OCI-LY3 (cell line): ENCODE results near the gene KRTAP5-3.

Experiments
- H2AFZ ChIP-seq: fragments of 200-600, 300-600 bp; shearing (Covaris generic); 2 replicates; pipeline ENCODE4 v1.6.0; 2014; ENCODE audit warnings: antibody characterized with exemption, low read depth, low read length
- H3K27ac ChIP-seq: fragments of 200-600, 300-600 bp; sonication (generic); 2 replicates; pipeline ENCODE4 v1.5.1; 2014; ENCODE audit warnings: mild to moderate bottlenecking, low read length, moderate library complexity, mixed read lengths
- H3K27me3 ChIP-seq: fragments of 200-600, 300-600 bp; sonication (generic); 2 replicates; pipeline ENCODE4 v1.6.1; 2014; ENCODE audit warnings: low read depth, low read length, mixed read lengths
- H3K36me3 ChIP-seq: fragments of 200-600, 300-600 bp; sonication (generic); replicated peaks from 2 replicates; pipeline ENCODE3; 2014; ENCODE audit warnings: low read depth, low read length, mixed read lengths
- H3K4me1 ChIP-seq: fragments of 300-600, 200-600 bp; sonication (generic); 2 replicates; pipeline ENCODE4 v1.6.1; 2014; ENCODE audit warnings: low read length, mixed read lengths
- H3K4me2 ChIP-seq: fragments of 200-600, 300-600 bp; sonication (generic); 2 replicates; pipeline ENCODE4 v1.6.1; 2014; ENCODE audit warnings: low read length, mixed read lengths
- H3K4me3 ChIP-seq: fragments of 300-600, 200-600 bp; sonication (generic); 2 replicates; pipeline ENCODE4 v1.5.1; 2014; ENCODE audit warnings: antibody characterized with exemption, mild to moderate bottlenecking, low read length, moderate library complexity
- H3K79me2 ChIP-seq: fragments of 300-600, 200-600 bp; shearing (Covaris generic); 2 replicates; pipeline ENCODE4 v1.6.1; 2014; ENCODE audit warnings: mild to moderate bottlenecking, low read length, mixed read lengths
- H3K9ac ChIP-seq: fragments of 300-600, 200-600 bp; shearing (Covaris generic); 2 replicates; pipeline ENCODE4 v1.6.0; 2014; ENCODE audit warnings: mild to moderate bottlenecking, low read length, moderate library complexity
- H3K9me3 ChIP-seq: fragments of 200-600, 300-600 bp; shearing (Covaris generic); 2 replicates; pipeline ENCODE4 v1.6.1; 2014; ENCODE audit warnings: low read length, mixed read lengths; ENCODE audit not compliant: insufficient read depth
- H4K20me1 ChIP-seq: fragments of 200-600, 300-600 bp; sonication (generic); 2 replicates; pipeline ENCODE4 v1.6.1; 2016; ENCODE audit warnings: low read length, mixed read lengths; ENCODE audit not compliant: insufficient read depth
- CTCF ChIP-seq: fragments of 200-600, 300-600 bp; sonication (generic); IDR thresholded peaks from 2 replicates; pipeline ENCODE4 v1.5.1; 2014; ENCODE audit warnings: antibody characterized with exemption, low read length, low read depth
- EZH2phosphoT487 ChIP-seq: fragments of 200-600 bp; shearing (Covaris generic); IDR thresholded peaks from 2 replicates; pipeline ENCODE4 v1.6.1; 2018; ENCODE audit warnings: antibody characterized with exemption, mixed run types, low read depth

Gene KRTAP5-3

DNA sequence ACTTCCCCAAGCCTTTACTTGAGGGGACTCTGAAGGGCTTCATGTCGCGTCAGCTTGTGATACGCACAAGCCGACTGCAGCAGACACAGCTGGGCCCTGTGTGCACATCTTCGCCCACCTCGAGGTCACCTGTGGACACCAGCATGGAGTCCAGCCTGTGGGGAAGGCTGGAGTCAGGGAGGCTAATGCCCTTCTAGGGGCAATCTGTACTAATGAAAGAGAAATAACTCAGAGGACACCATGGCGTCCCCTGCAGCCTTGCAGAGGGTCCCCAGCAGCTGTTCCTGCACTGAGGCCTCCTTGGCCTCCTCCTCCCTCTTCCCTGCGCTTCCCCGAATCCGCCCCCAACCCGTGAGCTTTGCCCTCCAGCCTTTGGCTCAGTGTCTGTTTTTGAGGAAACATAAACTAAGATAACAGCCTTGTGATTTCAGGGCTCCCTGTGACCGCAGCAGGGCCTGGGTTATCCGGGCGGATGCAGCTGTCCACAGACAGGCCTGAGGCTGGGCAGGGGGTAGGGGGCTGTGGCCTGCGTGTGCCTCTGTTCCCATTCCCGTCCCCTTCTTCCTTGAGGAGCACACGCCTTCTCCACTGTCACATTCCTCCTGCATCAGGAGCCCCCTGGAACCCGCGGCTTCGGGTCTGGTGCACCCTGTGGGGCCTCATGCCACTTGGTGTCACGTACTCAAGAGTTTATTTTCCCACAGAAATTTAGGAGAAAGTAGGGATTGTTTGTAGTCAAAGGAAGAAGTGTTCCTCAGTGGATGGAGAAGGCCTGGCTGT, 46.3 kb upstream of the KRTAP5-3 start:
- no peaks in the 10 kb centered on the region for H3K79me2 ChIP-seq
- H3K36me3 ChIP-seq, result no peaks in the 10 kb centered on the region
- peaks cover 43% of the 10 kb centered on the region for H3K27me3 ChIP-seq
- H3K9me3 ChIP-seq, result no peaks in the 10 kb centered on the region
- no peak overlapping the region for H3K27ac ChIP-seq
- TF ChIP-seq EZH2phosphoT487 (no peak), CTCF (no peak)
- H3K4me1 ChIP-seq, result no peaks in the 10 kb centered on the region
- no peaks in the 10 kb centered on the region for H4K20me1 ChIP-seq
- no peak overlapping the region for H3K4me3 ChIP-seq
- no peak overlapping the region for H3K4me2 ChIP-seq
- H3K9ac ChIP-seq, result no peak overlapping the region
- no peak overlapping the region for H2AFZ ChIP-seq

DNA sequence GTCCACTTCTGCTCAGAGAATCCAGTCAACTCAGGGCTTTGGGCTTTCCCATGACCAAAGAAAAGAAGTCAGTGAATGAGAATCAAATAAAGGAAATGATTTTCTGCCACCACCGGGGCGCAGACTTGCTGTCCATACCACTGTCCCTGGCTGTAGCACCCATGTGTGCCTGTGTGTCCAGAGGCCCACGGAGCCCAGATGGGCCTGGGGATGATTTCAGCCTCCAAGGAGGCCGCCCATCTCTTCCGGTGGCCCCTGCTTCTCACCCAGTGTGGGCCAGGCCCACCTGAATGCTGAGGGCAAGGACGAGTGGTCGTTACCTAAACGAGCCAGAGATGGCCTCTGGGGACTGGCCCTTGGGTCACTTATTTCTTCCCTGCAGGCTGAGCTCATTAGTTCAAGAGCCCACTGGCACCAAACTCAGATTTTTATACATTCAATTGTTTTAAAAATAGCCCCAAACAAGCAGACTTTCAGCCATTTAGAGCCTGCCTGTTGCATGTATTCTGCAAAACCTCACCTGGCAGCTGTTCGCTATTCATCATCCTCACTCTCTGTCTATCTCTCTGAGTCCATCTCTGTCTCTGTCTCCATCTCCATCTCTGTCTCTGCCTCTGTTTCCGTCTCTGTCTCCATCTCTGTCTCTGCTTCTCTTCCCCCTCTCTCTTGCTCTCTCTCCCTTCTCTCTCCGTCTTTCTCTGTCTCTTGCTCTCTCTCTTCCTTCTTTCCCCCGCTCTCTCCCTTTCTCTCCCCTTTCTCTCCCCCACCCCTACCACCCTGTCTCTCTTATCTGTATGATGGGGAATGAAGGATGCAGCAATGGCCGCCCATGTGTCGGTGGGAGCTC, 45.5 kb upstream of the KRTAP5-3 start:
- Histone ChIP-seq H3K9ac (no peak overlapping the region), H3K27ac (no peak overlapping the region), H3K4me1 (no peaks in the 10 kb centered on the region), H3K27me3 (peaks cover 41% of the 10 kb centered on the region), H3K9me3 (no peaks in the 10 kb centered on the region), H3K79me2 (no peaks in the 10 kb centered on the region), H2AFZ (no peak overlapping the region), H3K4me3 (no peak overlapping the region), H3K4me2 (no peak overlapping the region), H4K20me1 (no peaks in the 10 kb centered on the region), H3K36me3 (no peaks in the 10 kb centered on the region)
- TF ChIP-seq CTCF, result no peak
- no peak for TF ChIP-seq EZH2phosphoT487

DNA sequence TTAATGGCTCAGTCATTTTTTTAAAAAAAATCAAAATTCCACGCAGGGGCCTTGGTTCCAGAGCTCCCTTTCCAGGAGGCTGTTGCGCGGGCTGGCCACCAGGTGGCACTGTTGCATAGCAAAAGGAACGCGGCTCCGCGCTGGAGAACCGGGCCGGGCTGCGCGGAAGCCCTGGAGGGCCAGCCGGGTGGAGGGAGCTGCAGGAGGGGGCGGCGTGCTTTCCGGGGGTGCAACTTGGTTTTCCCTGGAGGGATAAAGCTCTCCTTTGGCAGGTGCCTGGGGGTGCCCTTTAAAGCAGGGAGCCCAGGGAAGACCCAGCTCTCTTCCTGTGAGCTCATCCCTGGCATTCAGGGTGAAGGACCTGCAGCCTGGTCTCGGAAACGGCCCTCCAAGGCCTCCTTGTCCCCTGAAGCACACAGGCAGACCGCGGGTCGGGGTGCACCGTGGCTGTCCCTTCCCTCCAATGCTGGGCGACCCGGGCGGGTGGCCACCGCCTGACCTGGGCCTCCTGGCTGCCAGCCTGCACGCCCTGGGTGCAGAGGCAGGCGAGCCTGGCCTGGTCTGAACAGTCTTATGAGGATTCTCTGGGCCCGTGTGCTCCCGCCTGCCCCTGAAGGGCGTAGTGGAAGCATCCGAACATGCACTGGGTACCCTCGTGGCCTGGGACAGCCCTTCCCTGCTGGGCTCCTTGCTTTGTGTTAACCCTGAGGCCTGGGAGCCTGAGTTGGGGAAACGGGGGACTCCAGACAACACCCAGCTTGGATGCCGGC, 44.7 kb upstream of the KRTAP5-3 start:
- Histone ChIP-seq H3K9me3 (no peaks in the 10 kb centered on the region), H3K4me3 (no peak overlapping the region), H3K27ac (no peak overlapping the region), H3K4me1 (no peaks in the 10 kb centered on the region), H4K20me1 (no peaks in the 10 kb centered on the region), H2AFZ (no peak overlapping the region), H3K79me2 (no peaks in the 10 kb centered on the region), H3K4me2 (peak overlapping the region; percentile 36), H3K27me3 (peaks cover 41% of the 10 kb centered on the region), H3K9ac (no peak overlapping the region), H3K36me3 (no peaks in the 10 kb centered on the region)
- TF ChIP-seq CTCF (peak; percentile 97), EZH2phosphoT487 (no peak)

DNA sequence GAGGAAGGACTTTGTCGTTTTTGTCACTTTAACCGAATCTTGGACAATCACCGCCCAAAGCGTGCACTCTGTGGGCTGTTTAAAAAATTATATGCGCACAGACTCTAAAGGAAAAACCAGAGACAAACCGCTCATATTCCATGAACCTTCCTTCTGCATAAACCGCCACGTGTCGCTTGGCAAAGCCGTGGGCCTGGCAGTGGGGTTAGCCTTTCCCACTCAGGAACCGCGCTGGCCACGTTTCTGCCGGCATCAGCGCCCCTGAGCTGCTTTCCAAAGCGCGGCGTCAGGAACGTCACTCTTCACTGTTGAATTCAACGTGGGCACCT, 44.1 kb upstream of the KRTAP5-3 start:
- no peaks in the 10 kb centered on the region for H3K4me1 ChIP-seq
- no peaks in the 10 kb centered on the region for H3K79me2 ChIP-seq
- H3K27me3 ChIP-seq, result peaks cover 41% of the 10 kb centered on the region
- H3K36me3 ChIP-seq, result no peaks in the 10 kb centered on the region
- H4K20me1 ChIP-seq, result no peaks in the 10 kb centered on the region
- H3K4me2 ChIP-seq, result no peak overlapping the region
- H3K4me3 ChIP-seq, result no peak overlapping the region
- H3K9me3 ChIP-seq, result no peaks in the 10 kb centered on the region
- H2AFZ ChIP-seq, result no peak overlapping the region
- no peak for TF ChIP-seq EZH2phosphoT487
- H3K9ac ChIP-seq, result no peak overlapping the region
- no peak overlapping the region for H3K27ac ChIP-seq
